ENCODE measurements around the gene ATP9B. TPM values are rescaled to one million over a fixed set of nuclear protein-coding genes. Genes with fewer than 3 reads are reported as not detected.

Gene ATP9B
- total RNA-seq, 1 donor from 2014 or later = 50.3 TPM

DNA sequence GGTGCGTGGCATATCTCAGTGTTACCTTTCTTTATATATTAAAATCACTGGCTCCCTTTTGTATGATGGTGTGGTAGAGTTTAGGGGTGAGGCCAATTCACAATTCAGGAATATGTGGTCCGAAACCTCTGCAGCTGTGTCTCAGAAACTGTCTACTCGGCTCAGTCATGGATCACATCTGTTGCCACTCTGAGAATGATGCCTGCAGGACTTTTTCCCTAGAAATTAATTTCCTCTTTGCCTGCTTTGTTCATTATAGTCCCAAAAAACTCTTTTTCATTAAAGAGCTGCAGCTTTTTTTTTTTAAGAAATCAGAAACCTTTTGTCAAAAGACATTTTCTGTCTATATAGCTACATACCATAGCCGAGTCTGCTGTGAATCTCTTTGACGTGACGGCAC, 221.7 kb downstream of the ATP9B start:
- Histone ChIP-seq H3K36me3 (peaks cover 0 to 12% of the 10 kb centered on the region in 2 donors), H3K4me3 (no peak overlapping the region), H3K27me3 (no peaks in the 10 kb centered on the region), H3K9me3 (no peaks in the 10 kb centered on the region), H3K4me1 (no peaks in the 10 kb centered on the region), H3K27ac (no peak overlapping the region)
- DNase-seq (ENCODE audit: extremely low spot score in 2 of 2) = no peak
- TF ChIP-seq, protein P1, sequence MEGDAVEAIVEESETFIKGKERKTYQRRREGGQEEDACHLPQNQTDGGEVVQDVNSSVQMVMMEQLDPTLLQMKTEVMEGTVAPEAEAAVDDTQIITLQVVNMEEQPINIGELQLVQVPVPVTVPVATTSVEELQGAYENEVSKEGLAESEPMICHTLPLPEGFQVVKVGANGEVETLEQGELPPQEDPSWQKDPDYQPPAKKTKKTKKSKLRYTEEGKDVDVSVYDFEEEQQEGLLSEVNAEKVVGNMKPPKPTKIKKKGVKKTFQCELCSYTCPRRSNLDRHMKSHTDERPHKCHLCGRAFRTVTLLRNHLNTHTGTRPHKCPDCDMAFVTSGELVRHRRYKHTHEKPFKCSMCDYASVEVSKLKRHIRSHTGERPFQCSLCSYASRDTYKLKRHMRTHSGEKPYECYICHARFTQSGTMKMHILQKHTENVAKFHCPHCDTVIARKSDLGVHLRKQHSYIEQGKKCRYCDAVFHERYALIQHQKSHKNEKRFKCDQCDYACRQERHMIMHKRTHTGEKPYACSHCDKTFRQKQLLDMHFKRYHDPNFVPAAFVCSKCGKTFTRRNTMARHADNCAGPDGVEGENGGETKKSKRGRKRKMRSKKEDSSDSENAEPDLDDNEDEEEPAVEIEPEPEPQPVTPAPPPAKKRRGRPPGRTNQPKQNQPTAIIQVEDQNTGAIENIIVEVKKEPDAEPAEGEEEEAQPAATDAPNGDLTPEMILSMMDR (IDR thresholded peaks at IDR 0.05) = no peak
- no peak for TF ChIP-seq POLR2AphosphoS5 (IDR thresholded peaks at IDR 0.05; ENCODE audit: insufficient read depth in 1 of 2, low read depth in 1 of 2)
- no peak for TF ChIP-seq POLR2A (IDR thresholded peaks at IDR 0.05)
- intact Hi-C loops (cut with DNase I) = no loop called here

DNA sequence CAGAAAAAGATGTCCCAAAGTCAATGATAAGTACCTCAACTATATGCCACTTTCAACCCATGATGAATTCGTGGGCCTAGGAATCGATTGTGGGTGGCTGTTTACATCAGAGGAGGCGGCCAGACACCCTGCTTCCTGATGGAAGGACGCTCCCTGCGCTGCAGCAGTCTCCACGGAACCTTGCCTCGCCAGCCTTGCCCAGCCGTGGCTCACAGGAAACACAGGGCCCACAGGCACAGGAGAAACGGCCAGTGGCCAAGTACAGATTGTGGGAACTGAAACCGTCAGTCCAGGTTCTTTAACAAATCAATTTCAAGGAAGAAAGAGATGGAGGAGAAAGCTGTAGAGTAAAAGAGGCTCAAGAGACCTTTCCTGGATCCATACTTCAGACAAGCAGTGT, 225.0 kb downstream of the ATP9B start:
- Histone ChIP-seq H3K36me3 (peaks cover 0 to 12% of the 10 kb centered on the region in 2 donors), H3K27me3 (no peaks in the 10 kb centered on the region), H3K27ac (no peak overlapping the region), H3K4me3 (no peak overlapping the region), H3K9me3 (no peaks in the 10 kb centered on the region), H3K4me1 (no peaks in the 10 kb centered on the region)
- TF ChIP-seq POLR2AphosphoS5 (IDR thresholded peaks at IDR 0.05; ENCODE audit: insufficient read depth in 1 of 2, low read depth in 1 of 2) (no peak), POLR2A (IDR thresholded peaks at IDR 0.05) (no peak)
- TF ChIP-seq, protein P1 (IDR thresholded peaks at IDR 0.05) = no peak
- no peak for DNase-seq (ENCODE audit: extremely low spot score in 2 of 2)
- intact Hi-C loops (cut with DNase I) = no loop called here

DNA sequence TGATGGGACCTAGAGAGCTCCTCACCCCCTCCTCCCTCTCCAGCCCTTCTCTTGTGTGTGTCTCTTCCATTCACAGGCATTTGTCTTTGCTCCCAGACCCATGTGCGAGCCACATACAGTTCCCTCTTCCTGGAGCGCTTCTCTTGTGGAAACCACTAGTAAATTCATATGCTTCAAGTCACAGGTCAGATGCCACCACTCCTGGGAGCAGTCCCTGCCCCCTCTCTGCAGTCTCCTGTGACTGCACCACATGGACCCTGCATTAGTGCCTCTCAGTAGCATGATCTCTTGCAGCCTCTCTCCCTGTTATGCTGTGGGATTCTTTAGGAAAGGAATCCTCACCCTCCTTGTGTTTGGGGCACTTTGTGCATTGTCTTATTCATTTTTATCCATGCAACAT, 230.1 kb downstream of the ATP9B start:
- Histone ChIP-seq H3K4me3 (no peak overlapping the region), H3K27me3 (no peaks in the 10 kb centered on the region), H3K27ac (no peak overlapping the region), H3K4me1 (no peaks in the 10 kb centered on the region), H3K36me3 (peaks cover 0 to 10% of the 10 kb centered on the region in 2 donors), H3K9me3 (no peaks in the 10 kb centered on the region)
- no peak for DNase-seq (ENCODE audit: extremely low spot score in 2 of 2)
- intact Hi-C loops (cut with DNase I) = no loop called here
- TF ChIP-seq, protein P1 (IDR thresholded peaks at IDR 0.05) = no peak
- TF ChIP-seq POLR2AphosphoS5 (IDR thresholded peaks at IDR 0.05; ENCODE audit: insufficient read depth in 1 of 2, low read depth in 1 of 2) (no peak), POLR2A (IDR thresholded peaks at IDR 0.05) (no peak)

DNA sequence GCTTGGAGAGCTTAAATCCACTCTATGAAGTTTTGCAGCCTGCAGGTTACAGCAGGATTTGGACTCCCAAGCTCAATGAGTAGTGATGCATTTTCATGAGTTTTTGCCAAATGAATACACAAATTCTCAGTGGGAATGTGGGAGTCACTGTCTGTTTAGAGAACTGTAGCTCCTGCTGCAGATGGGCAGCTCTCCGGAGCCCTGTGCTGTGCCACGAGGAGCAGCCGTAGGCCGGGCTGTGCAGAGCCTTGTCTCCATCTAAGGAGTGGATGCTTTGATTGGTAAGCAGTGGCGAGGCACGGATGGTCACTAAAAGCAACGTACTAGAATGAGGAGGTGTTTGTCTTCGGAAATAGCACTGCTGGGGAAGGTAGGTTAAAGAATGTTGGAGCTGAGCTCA, 230.5 kb downstream of the ATP9B start:
- TF ChIP-seq POLR2AphosphoS5 (IDR thresholded peaks at IDR 0.05; ENCODE audit: insufficient read depth in 1 of 2, low read depth in 1 of 2) = no peak
- TF ChIP-seq POLR2A (IDR thresholded peaks at IDR 0.05) = no peak
- TF ChIP-seq, protein P1 (IDR thresholded peaks at IDR 0.05) = no peak
- no peak overlapping the region for H3K4me3 ChIP-seq
- no peaks in the 10 kb centered on the region for H3K27me3 ChIP-seq
- H3K9me3 ChIP-seq = no peaks in the 10 kb centered on the region
- no peak for DNase-seq (ENCODE audit: extremely low spot score in 2 of 2)
- intact Hi-C loops (cut with DNase I) = no loop called here
- H3K27ac ChIP-seq = no peak overlapping the region
- peaks cover 0 to 6% of the 10 kb centered on the region in 2 donors for H3K36me3 ChIP-seq
- no peaks in the 10 kb centered on the region for H3K4me1 ChIP-seq

DNA sequence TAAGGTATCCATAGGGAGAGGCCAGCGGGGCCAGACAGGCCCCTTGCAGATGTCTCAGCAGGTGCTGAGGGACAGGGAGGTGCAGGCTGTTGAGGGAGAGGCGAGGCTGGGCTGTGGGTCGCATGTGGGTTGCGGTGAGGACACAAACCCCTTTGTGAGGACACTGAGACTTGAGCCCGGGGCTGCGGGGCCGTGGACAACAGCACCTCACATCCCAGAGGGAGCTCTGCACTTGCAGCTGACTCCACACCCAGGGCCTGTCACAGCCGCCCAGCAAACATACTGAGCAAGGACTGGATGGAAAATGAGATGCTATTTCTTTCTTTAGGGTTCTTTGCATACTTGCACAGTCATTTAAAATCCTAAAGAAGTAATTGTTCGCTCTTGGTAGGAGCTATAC, 231.2 kb downstream of the ATP9B start:
- DNase-seq (ENCODE audit: extremely low spot score in 2 of 2) = no peak
- TF ChIP-seq, protein P1 (IDR thresholded peaks at IDR 0.05) = no peak
- TF ChIP-seq POLR2AphosphoS5 (IDR thresholded peaks at IDR 0.05; ENCODE audit: insufficient read depth in 1 of 2, low read depth in 1 of 2) (no peak), POLR2A (IDR thresholded peaks at IDR 0.05) (no peak)
- no peaks in the 10 kb centered on the region for H3K9me3 ChIP-seq
- H3K27ac ChIP-seq = no peak overlapping the region
- intact Hi-C loops (cut with DNase I) = no loop called here
- no peak overlapping the region for H3K4me3 ChIP-seq
- H3K4me1 ChIP-seq = no peaks in the 10 kb centered on the region
- peaks cover 0 to 4% of the 10 kb centered on the region in 2 donors for H3K36me3 ChIP-seq
- H3K27me3 ChIP-seq = no peaks in the 10 kb centered on the region

Data from vagina (tissue), 2 donors.